ENCODE data around the gene HDAC4. TPM values are rescaled to one million over a fixed set of nuclear protein-coding genes. Genes with fewer than 3 reads are reported as not detected.

Gene HDAC4
- total and polyA plus RNA-seq, 9 of the 15 experiments (the other 6 are each of a cell fraction or from before 2014, with no cell fraction given): 0.11 to 20.2 (median 4.0) TPM

- no peak for TF ChIP-seq ARID4B (CRISPR knock-in tag; IDR thresholded peaks at IDR 0.05)
- TF ChIP-seq NR3C1 (CRISPR knock-in tag; IDR thresholded peaks at IDR 0.05): no peak
- no peak for TF ChIP-seq NELFE (IDR thresholded peaks at IDR 0.05; ENCODE audit: insufficient read depth, insufficient read length)
Observed at GRCh38 chr2:239136203-239136602, 264.6 kb downstream of the HDAC4 start (continued).

GRCh38 chr2:239135531-239135930 is 265.3 kb downstream of the HDAC4 start:
- ATAC-seq (no peak), DNase-seq (ENCODE audit: extremely low read depth in 1 of 4, low spot score in 3 of 4) (no peak), FAIRE-seq (no peak)
- WGBS (ENCODE audit: insufficient coverage, low coverage, missing lambda C conversion rate): 91% methylated on average over 10 of the region's 10 CpGs
- in situ Hi-C loops (cut with MboI) (no loop called here), intact Hi-C loops (cut with micrococcal nuclease) (no loop called here)
- POLR2A ChIA-PET: no interaction called here
- no peaks in the 10 kb centered on the region for H3K4me1 ChIP-seq (replicated peaks in 1 of 2; ENCODE audit: control insufficient read depth in 2 of 2, insufficient read depth in 2 of 2, low read length in 2 of 2)
- no peak overlapping the region for H3K9ac ChIP-seq (ENCODE audit: insufficient read depth in 1 of 2, low read depth in 2 of 2, low read length in 2 of 2)
- BruUV-seq (replicated peaks): no TSS peak
- H3K4me3 ChIP-seq: no peak overlapping the region
- H3K36me3 ChIP-seq (ENCODE audit: control insufficient read depth, insufficient read depth, low read length): peaks cover 12% of the 10 kb centered on the region; the same call in 1 of the 3 replicates
- no peaks in the 10 kb centered on the region for H3K79me2 ChIP-seq (ENCODE audit: control insufficient read depth, insufficient read depth, low read length)
- H4K20me1 ChIP-seq (replicated peaks; ENCODE audit: control insufficient read depth, insufficient read depth, low read length): no peaks in the 10 kb centered on the region
- H3K4me2 ChIP-seq (ENCODE audit: insufficient read depth, low read length): no peak overlapping the region
- no peak overlapping the region for H3K27ac ChIP-seq (ENCODE audit: extremely low read depth, low read depth, low read length)
- H3K9me3 ChIP-seq (replicated peaks; ENCODE audit: control insufficient read depth, insufficient read depth, low read depth, low read length): no peaks in the 10 kb centered on the region
- no peaks in the 10 kb centered on the region for H3K27me3 ChIP-seq (ENCODE audit: control insufficient read depth in 2 of 2, insufficient read depth in 2 of 2, low read length in 2 of 2)
- no peak overlapping the region for H2AFZ ChIP-seq (ENCODE audit: low read depth, low read length)
- no peaks in the 10 kb centered on the region for H3K9me1 ChIP-seq (ENCODE audit: control insufficient read depth, insufficient read depth, low read length)
- CTCF ChIA-PET (ENCODE audit: low intra/inter-chr PET ratio): no interaction called here
- no peak for TF ChIP-seq ZKSCAN3 (CRISPR knock-in tag; IDR thresholded peaks at IDR 0.05)
- no peak for TF ChIP-seq ZNF586 (CRISPR knock-in tag; conservative IDR thresholded peaks at IDR 0.05)
- no peak for TF ChIP-seq ZNF408 (CRISPR knock-in tag; IDR thresholded peaks at IDR 0.05; ENCODE audit: low read depth)
- TF ChIP-seq HNRNPUL1 (IDR thresholded peaks at IDR 0.05; ENCODE audit: low read length): no peak
- TF ChIP-seq TBL1XR1 (IDR thresholded peaks at IDR 0.05; ENCODE audit: low read length in 2 of 2): no peak
- TF ChIP-seq HOMEZ (CRISPR knock-in tag; IDR thresholded peaks at IDR 0.05): no peak
- no peak for TF ChIP-seq ZNF263 (CRISPR knock-in tag; IDR thresholded peaks at IDR 0.05; ENCODE audit: borderline replicate concordance)
- no peak for TF ChIP-seq MAZ (CRISPR knock-in tag; conservative IDR thresholded peaks at IDR 0.05 in 1 of 2, IDR thresholded peaks at IDR 0.05 in 1 of 2)
- TF ChIP-seq NR4A1 (CRISPR knock-in tag; IDR thresholded peaks at IDR 0.05): no peak
- TF ChIP-seq NR4A1 (tag; IDR thresholded peaks at IDR 0.05): no peak
- TF ChIP-seq ARID3B (CRISPR knock-in tag; IDR thresholded peaks at IDR 0.05; ENCODE audit: borderline replicate concordance): no peak
